ENCODE results near the gene KDM4D.

- TF ChIP-seq CTCF (IDR thresholded peaks at IDR 0.05) (no peak), POLR2A (IDR thresholded peaks at IDR 0.05) (no peak)
Measured at GRCh38 chr11:94958121-94958696, 15.3 kb upstream of the KDM4D start.

All from thyroid gland (tissue), 4 donors.